Activated CD4-positive, CD25-positive, alpha-beta regulatory T cell treated with anti-CD3 and anti-CD28 coated beads, Interleukin-2, amount 50 U/mL, for 16 hours (primary cell): ENCODE data around the gene ITGA3.
A peak's percentile ranks its signal among the peaks of the same experiment; 100 is the strongest.

Source experiments
- DNase-seq: peaks from one replicate; pipeline ENCODE4 v3.0.0-alpha.2; 2020; ENCODE audit warnings: low read depth, low spot score

ITGA3 gene

GRCh38 chr17:50055426-50056216 is at the start of gene ITGA3:
Gene ITGA3, plus strand, starts transcription at chr17:50056110. Its CDS starts 330 bp downstream, at chr17:50056440.
- peak; percentile 21 for DNase-seq

GRCh38 chr17:50009282-50009681 is 46.6 kb upstream of the ITGA3 start:
- DNase-seq: no peak

DNA sequence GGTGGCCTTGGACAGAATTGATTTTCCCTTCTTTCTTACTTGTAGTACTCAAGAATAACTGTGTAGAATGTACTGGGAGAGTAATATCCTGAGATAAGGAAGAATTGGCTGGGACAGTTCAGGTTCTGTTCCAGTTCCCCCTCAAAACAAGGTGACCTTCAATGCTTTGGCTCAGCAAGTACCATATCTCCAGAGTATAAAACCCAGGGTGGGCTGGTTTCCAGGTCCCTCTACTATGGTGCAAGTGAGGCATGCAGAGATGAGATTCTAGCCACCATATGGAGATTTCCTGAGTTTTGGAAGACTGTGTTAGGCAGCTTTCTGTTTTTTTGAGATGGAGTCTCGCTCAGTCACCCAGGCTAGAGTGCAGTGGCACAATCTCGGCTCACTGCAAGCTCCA is 42.8 kb upstream of the ITGA3 start:
- no peak for DNase-seq

- DNase-seq: no peak
These were observed 41.3 kb upstream of the ITGA3 start for GRCh38 chr17:50014471-50015088.

- DNase-seq: no peak
These were observed 40.8 kb upstream of the ITGA3 start for GRCh38 chr17:50015146-50015545.

GRCh38 chr17:50018909-50019308 is 37.0 kb upstream of the ITGA3 start:
- no peak for DNase-seq

GRCh38 chr17:50020841-50021599 is 34.9 kb upstream of the ITGA3 start:
- DNase-seq: no peak

GRCh38 chr17:50021681-50022370 is 34.1 kb upstream of the ITGA3 start:
- DNase-seq: no peak

GRCh38 chr17:50022463-50023130 is 33.3 kb upstream of the ITGA3 start:
- DNase-seq: no peak

GRCh38 chr17:50023520-50023919 is 32.4 kb upstream of the ITGA3 start:
- no peak for DNase-seq

GRCh38 chr17:50024808-50025207 is 31.1 kb upstream of the ITGA3 start:
- no peak for DNase-seq

DNA sequence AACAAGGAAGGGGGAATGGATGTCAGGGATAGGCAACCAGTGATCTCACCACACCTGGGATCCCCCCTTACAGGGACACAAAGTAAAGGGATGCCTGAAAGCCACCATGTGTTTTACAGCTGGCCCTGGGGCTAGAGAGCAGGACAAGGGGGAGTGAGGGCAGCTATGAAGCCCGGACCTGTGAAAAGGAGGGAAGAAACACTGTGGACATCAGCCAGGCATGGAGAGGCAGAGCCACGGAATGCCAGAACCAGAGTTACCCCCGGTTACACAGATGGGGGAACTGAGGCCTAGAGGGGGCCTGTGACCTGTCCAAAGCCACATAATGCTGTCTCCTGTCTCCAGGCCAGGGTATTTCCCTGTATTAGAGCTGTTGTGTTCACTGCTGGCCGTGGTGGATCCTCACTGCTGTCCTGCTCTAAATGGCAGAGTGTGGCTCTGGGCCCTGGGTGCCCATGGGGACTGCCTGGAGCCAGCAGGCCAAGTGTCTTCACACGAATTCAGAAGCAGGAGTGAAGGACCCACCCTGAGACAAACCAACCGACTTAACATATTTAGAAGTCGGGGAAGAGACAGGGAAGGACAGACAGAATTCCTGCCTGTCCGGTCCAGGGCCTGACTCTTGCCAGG is 29.7 kb upstream of the ITGA3 start:
- DNase-seq: no peak

DNA sequence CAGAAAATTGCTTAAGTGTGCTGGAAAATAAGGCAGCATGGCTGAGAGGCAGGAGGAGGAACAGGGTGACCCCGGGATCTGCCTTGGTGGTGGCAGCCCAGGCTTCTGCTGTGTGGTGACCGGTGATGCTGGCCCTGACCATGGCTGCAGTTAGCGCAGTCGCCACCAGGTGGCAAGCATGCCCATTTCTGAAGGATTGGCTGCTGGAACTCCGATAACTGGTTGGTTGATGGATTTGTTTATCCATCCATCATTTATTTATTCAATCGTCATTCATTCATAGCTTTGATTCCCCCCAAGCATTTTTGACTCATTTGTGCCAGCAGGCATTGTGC is 29.1 kb upstream of the ITGA3 start:
- DNase-seq: peak; percentile 61

GRCh38 chr17:50027172-50027880 is 28.6 kb upstream of the ITGA3 start:
- DNase-seq: no peak

GRCh38 chr17:50027881-50028735 is 27.8 kb upstream of the ITGA3 start:
- no peak for DNase-seq

DNA sequence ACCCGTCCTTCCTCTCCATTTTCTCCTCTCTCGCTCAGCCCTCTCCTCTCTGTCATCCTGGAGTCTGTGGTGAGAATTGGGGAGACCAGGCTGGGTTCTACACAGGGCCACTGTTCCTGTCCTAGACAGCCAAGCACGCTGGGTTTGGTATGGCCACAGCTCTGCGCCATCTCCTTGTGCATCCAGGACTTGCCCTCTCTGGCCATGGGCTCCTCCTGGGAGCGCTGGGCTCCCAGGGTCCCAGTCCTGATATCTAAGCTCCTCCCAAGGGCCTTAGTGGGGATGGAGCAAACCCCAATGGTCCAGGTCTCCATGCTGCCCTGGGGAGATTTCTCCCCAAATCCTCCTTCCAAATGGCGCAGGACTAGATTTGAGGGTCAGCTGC is 27.2 kb upstream of the ITGA3 start:
- DNase-seq: no peak

GRCh38 chr17:50029185-50029584 is 26.7 kb upstream of the ITGA3 start:
- no peak for DNase-seq

GRCh38 chr17:50033316-50033715 is 22.6 kb upstream of the ITGA3 start:
- DNase-seq: no peak
